Thoracic aorta (tissue), 2 donors: ENCODE measurements around the gene MCRIP1. TPM values are rescaled to one million over a fixed set of nuclear protein-coding genes. Genes with fewer than 3 reads are reported as not detected.

Source experiments
- ATAC-seq: fragments of 150-250 bp; one replicate; pipeline ENCODE4 v1.8.0; 2017; ENCODE audit warnings: low read depth; ENCODE audit not compliant: insufficient number of reproducible peaks, low FRiP score
- DNase-seq: peaks from one replicate; pipeline ENCODE4 v3.0.0-alpha.2; 2020; ENCODE audit warnings: low spot score
- H3K27ac ChIP-seq, 2 donors: fragments of 200-600 bp; sonication (generic); 1 replicate in 1 of 2; 2 replicates in 1 of 2; pipeline ENCODE4 v1.5.1; 2016; ENCODE audit warnings: mild to moderate bottlenecking in 2 of 2, moderate library complexity in 2 of 2
- H3K27me3 ChIP-seq: fragments of 200-600 bp; sonication (generic); replicated peaks from 2 replicates; pipeline ENCODE4 v1.6.0; 2016; ENCODE audit warnings: mild to moderate bottlenecking; ENCODE audit not compliant: insufficient read depth
- H3K36me3 ChIP-seq: fragments of 200-600 bp; sonication (generic); one replicate; pipeline ENCODE4 v1.5.1; 2016
- H3K4me1 ChIP-seq, 2 donors: fragments of 200-600 bp; sonication (generic); 1 replicate in 1 of 2; 2 replicates in 1 of 2; pipeline versions ENCODE4 v1.5.1 to v1.6.0; 2016; ENCODE audit warnings: low read depth in 2 of 2, mild to moderate bottlenecking in 1 of 2; ENCODE audit not compliant: control insufficient read depth in 1 of 2
- H3K4me3 ChIP-seq: fragments of 200-600 bp; sonication (generic); 2 replicates; pipeline ENCODE4 v1.5.1; 2016; ENCODE audit warnings: mild to moderate bottlenecking
- H3K9me3 ChIP-seq: fragments of 200-600 bp; sonication (generic); 2 replicates; pipeline ENCODE4 v1.5.1; 2016
- CTCF ChIP-seq: fragments of 200-600 bp; sonication (generic); IDR thresholded peaks from one replicate; pipeline ENCODE4 v1.5.1; 2019; ENCODE audit warnings: antibody characterized with exemption
- total RNA-seq, 2 donors: library from RNA; depleted of rRNA; stranded (reverse); fragments of >200 nt; gene quantifications; one replicate each; pipeline versions ENCODE4 v1.1.0 to v1.2.3, GENCODE V29; 2016

The MCRIP1 gene
- total RNA-seq, 2 donors from 2014 or later: 57.5 to 116 TPM

- no peak overlapping the region for H3K4me3 ChIP-seq
- H3K9me3 ChIP-seq: no peaks in the 10 kb centered on the region
- no peaks in the 10 kb centered on the region for H3K27me3 ChIP-seq
- ATAC-seq (no peak), DNase-seq (no peak)
- no peaks in the 10 kb centered on the region for H3K4me1 ChIP-seq
- no peak overlapping the region for H3K27ac ChIP-seq
- H3K36me3 ChIP-seq: no peaks in the 10 kb centered on the region
- TF ChIP-seq CTCF: no peak
Measured at GRCh38 chr17:81794509-81794908, 38.6 kb downstream of the MCRIP1 start.

GRCh38 chr17:81794074-81794476 lies 39.0 kb downstream of the MCRIP1 start:
- Histone ChIP-seq H3K4me3 (no peak overlapping the region), H3K4me1 (no peaks in the 10 kb centered on the region), H3K9me3 (no peaks in the 10 kb centered on the region), H3K27ac (no peak overlapping the region), H3K36me3 (no peaks in the 10 kb centered on the region), H3K27me3 (no peaks in the 10 kb centered on the region)
- TF ChIP-seq CTCF: no peak
- no peak for ATAC-seq
- DNase-seq: no peak

- ATAC-seq: no peak
- no peak for DNase-seq
- no peak overlapping the region for H3K4me3 ChIP-seq
- H3K4me1 ChIP-seq: no peaks in the 10 kb centered on the region
- no peaks in the 10 kb centered on the region for H3K27me3 ChIP-seq
- no peak overlapping the region for H3K27ac ChIP-seq
- TF ChIP-seq CTCF: no peak
- H3K36me3 ChIP-seq: no peaks in the 10 kb centered on the region
- no peaks in the 10 kb centered on the region for H3K9me3 ChIP-seq
Measured at GRCh38 chr17:81792675-81793615, 40.1 kb downstream of the MCRIP1 start.

Other genes with a start within 250 kb of the MCRIP1 start
- 100 to 1,000 TPM in 1 of 2 donors, 10 to 100 TPM in 1; 77.3 to 105 TPM for gene NPLOC4, start 196.2 kb downstream of the MCRIP1 start, total RNA-seq
- under 1 TPM in 1 of 2 donors, not detected in 1; 0.27 TPM for gene TSPAN10, start 196.1 kb downstream of the MCRIP1 start, total RNA-seq
- gene PDE6G, start 176.7 kb downstream of the MCRIP1 start, total RNA-seq: not detected
- 10 to 100 TPM; 13.7 to 33.6 TPM for gene OXLD1, start 166.7 kb downstream of the MCRIP1 start, total RNA-seq
- 10 to 100 TPM in 1 of 2 donors, 1 to 10 TPM in 1; 7.3 to 10.8 TPM for gene CCDC137, start 166.6 kb downstream of the MCRIP1 start, total RNA-seq
- 10 to 100 TPM; 34.4 to 40.7 TPM for gene ARL16, start 149.5 kb downstream of the MCRIP1 start, total RNA-seq
- gene HGS, start 149.3 kb downstream of the MCRIP1 start, total RNA-seq: 100 to 1,000 TPM in 1 of 2 donors, 10 to 100 TPM in 1; 93.8 to 108 TPM
- 10 to 100 TPM; 19.8 to 33.4 TPM for gene MRPL12, start 129.9 kb downstream of the MCRIP1 start, total RNA-seq
- gene SLC25A10, start 121.0 kb downstream of the MCRIP1 start, total RNA-seq: 1 to 10 TPM; 2.2 to 4.7 TPM
- gene GCGR, start 29.1 kb downstream of the MCRIP1 start, total RNA-seq: not detected
- gene PPP1R27, start 1.8 kb upstream of the MCRIP1 start, total RNA-seq: not detected
- 100 to 1,000 TPM; 515 to 655 TPM for gene P4HB, start 27.2 kb upstream of the MCRIP1 start, total RNA-seq
- gene ARHGDIA, start 38.0 kb upstream of the MCRIP1 start, total RNA-seq: 100 to 1,000 TPM; 206 to 324 TPM
- 10 to 100 TPM; 43.8 to 51.4 TPM for gene ALYREF, start 58.3 kb upstream of the MCRIP1 start, total RNA-seq
- 100 to 1,000 TPM in 1 of 2 donors, 10 to 100 TPM in 1; 94.1 to 120 TPM for gene ANAPC11, start 58.4 kb upstream of the MCRIP1 start, total RNA-seq
- gene NPB, start 68.9 kb upstream of the MCRIP1 start, total RNA-seq: 1 to 10 TPM in 1 of 2 donors, under 1 TPM in 1; 0.35 to 2.6 TPM
- 10 to 100 TPM; 13.6 to 81.9 TPM for gene PCYT2, start 78.1 kb upstream of the MCRIP1 start, total RNA-seq
- gene SIRT7, start 84.9 kb upstream of the MCRIP1 start, total RNA-seq: 10 to 100 TPM; 15.8 to 41.3 TPM
- 10 to 100 TPM; 29.8 to 32.1 TPM for gene MAFG, start 94.4 kb upstream of the MCRIP1 start, total RNA-seq
- gene PYCR1, start 104.0 kb upstream of the MCRIP1 start, total RNA-seq: 10 to 100 TPM; 14.4 to 15.0 TPM
- gene MYADML2, start 113.9 kb upstream of the MCRIP1 start, total RNA-seq: not detected
- not detected for gene NOTUM, start 127.9 kb upstream of the MCRIP1 start, total RNA-seq
- 10 to 100 TPM; 20.6 to 41.3 TPM for gene ASPSCR1, start 144.3 kb upstream of the MCRIP1 start, total RNA-seq
- gene CENPX, start 189.6 kb upstream of the MCRIP1 start, total RNA-seq: 10 to 100 TPM; 31.4 to 40.4 TPM
- 10 to 100 TPM in 1 of 2 donors, 1 to 10 TPM in 1; 6.1 to 14.2 TPM for gene LRRC45, start 190.0 kb upstream of the MCRIP1 start, total RNA-seq
- 1 to 10 TPM in 1 of 2 donors, not detected in 1; 1.8 TPM for gene RAC3, start 198.4 kb upstream of the MCRIP1 start, total RNA-seq
- 10 to 100 TPM; 33.9 to 87.1 TPM for gene DCXR, start 204.4 kb upstream of the MCRIP1 start, total RNA-seq
- gene RFNG, start 218.5 kb upstream of the MCRIP1 start, total RNA-seq: 10 to 100 TPM; 39.9 to 45.3 TPM
- 10 to 100 TPM; 43.2 to 91.9 TPM for gene GPS1, start 218.6 kb upstream of the MCRIP1 start, total RNA-seq
- gene DUS1L, start 232.5 kb upstream of the MCRIP1 start, total RNA-seq: 10 to 100 TPM; 77.3 to 88.9 TPM